ENCODE measurements around the gene SMYD3.

Gene SMYD3

GRCh38 chr1:246506674-246507481, at the start of gene SMYD3:
Gene SMYD3 (minus strand): TSS chr1:246507279.
- Mint-ChIP-seq H3K36me3 (no peaks in the 10 kb centered on the region), H3K9me3 (no peaks in the 10 kb centered on the region), H3K4me1 (peaks cover 34% of the 10 kb centered on the region), H3K4me3 (peak within 1 kb of the TSS; percentile 88), H3K27ac (peak within 1 kb of the TSS; percentile 80), H3K27me3 (no peaks in the 10 kb centered on the region)

GRCh38 chr1:246554201-246554600, 47.1 kb upstream of the SMYD3 start:
- H3K36me3 Mint-ChIP-seq: peaks cover 24% of the 10 kb centered on the region
- no peak overlapping the region for H3K27ac Mint-ChIP-seq
- peaks cover 10% of the 10 kb centered on the region for H3K4me1 Mint-ChIP-seq
- no peaks in the 10 kb centered on the region for H3K27me3 Mint-ChIP-seq
- no peak overlapping the region for H3K4me3 Mint-ChIP-seq
- H3K9me3 Mint-ChIP-seq: no peaks in the 10 kb centered on the region

GRCh38 chr1:246552110-246552509, 45.0 kb upstream of the SMYD3 start:
- no peak overlapping the region for H3K27ac Mint-ChIP-seq
- peaks cover 5% of the 10 kb centered on the region for H3K4me1 Mint-ChIP-seq

GRCh38 chr1:246550402-246550801, 43.3 kb upstream of the SMYD3 start:
- peaks cover 5% of the 10 kb centered on the region for H3K4me1 Mint-ChIP-seq
- no peak overlapping the region for H3K4me3 Mint-ChIP-seq
- peaks cover 23% of the 10 kb centered on the region for H3K36me3 Mint-ChIP-seq
- H3K9me3 Mint-ChIP-seq: no peaks in the 10 kb centered on the region
- no peaks in the 10 kb centered on the region for H3K27me3 Mint-ChIP-seq
- H3K27ac Mint-ChIP-seq: no peak overlapping the region

More at GRCh38 chr1:246552110-246552509, 45.0 kb upstream of the SMYD3 start:
- H3K4me3 Mint-ChIP-seq: no peak overlapping the region
- no peaks in the 10 kb centered on the region for H3K9me3 Mint-ChIP-seq
- H3K36me3 Mint-ChIP-seq: peaks cover 25% of the 10 kb centered on the region
- no peaks in the 10 kb centered on the region for H3K27me3 Mint-ChIP-seq

- no peak overlapping the region for H3K4me3 Mint-ChIP-seq
- H3K36me3 Mint-ChIP-seq: peaks cover 17% of the 10 kb centered on the region
- no peaks in the 10 kb centered on the region for H3K27me3 Mint-ChIP-seq
- no peaks in the 10 kb centered on the region for H3K9me3 Mint-ChIP-seq
- H3K27ac Mint-ChIP-seq: no peak overlapping the region
- H3K4me1 Mint-ChIP-seq: peaks cover 5% of the 10 kb centered on the region
Measured at GRCh38 chr1:246549665-246550064, 42.6 kb upstream of the SMYD3 start.

- Mint-ChIP-seq H3K4me3 (no peak overlapping the region), H3K4me1 (no peaks in the 10 kb centered on the region), H3K36me3 (peaks cover 17% of the 10 kb centered on the region), H3K9me3 (no peaks in the 10 kb centered on the region), H3K27ac (no peak overlapping the region), H3K27me3 (no peaks in the 10 kb centered on the region)
Measured at GRCh38 chr1:246544001-246544400, 36.9 kb upstream of the SMYD3 start.

- Mint-ChIP-seq H3K4me3 (no peak overlapping the region), H3K4me1 (no peaks in the 10 kb centered on the region), H3K9me3 (no peaks in the 10 kb centered on the region), H3K27me3 (no peaks in the 10 kb centered on the region), H3K27ac (no peak overlapping the region), H3K36me3 (peaks cover 17% of the 10 kb centered on the region)
Measured at GRCh38 chr1:246540738-246541491, 33.8 kb upstream of the SMYD3 start.

GRCh38 chr1:246537887-246538286, 30.8 kb upstream of the SMYD3 start:
- Mint-ChIP-seq H3K27me3 (no peaks in the 10 kb centered on the region), H3K4me1 (no peaks in the 10 kb centered on the region)

GRCh38 chr1:246537441-246537840, 30.4 kb upstream of the SMYD3 start:
- no peaks in the 10 kb centered on the region for H3K4me1 Mint-ChIP-seq
- no peaks in the 10 kb centered on the region for H3K27me3 Mint-ChIP-seq
- H3K9me3 Mint-ChIP-seq: no peaks in the 10 kb centered on the region
- peaks cover 11% of the 10 kb centered on the region for H3K36me3 Mint-ChIP-seq
- no peak overlapping the region for H3K4me3 Mint-ChIP-seq
- H3K27ac Mint-ChIP-seq: no peak overlapping the region

More at GRCh38 chr1:246537887-246538286, 30.8 kb upstream of the SMYD3 start:
- Mint-ChIP-seq H3K9me3 (no peaks in the 10 kb centered on the region), H3K4me3 (no peak overlapping the region), H3K36me3 (peaks cover 11% of the 10 kb centered on the region), H3K27ac (no peak overlapping the region)

- Mint-ChIP-seq H3K27ac (no peak overlapping the region), H3K4me1 (no peaks in the 10 kb centered on the region), H3K4me3 (no peak overlapping the region), H3K36me3 (peaks cover 6% of the 10 kb centered on the region), H3K9me3 (no peaks in the 10 kb centered on the region), H3K27me3 (no peaks in the 10 kb centered on the region)
Measured at GRCh38 chr1:246534114-246534513, 27.0 kb upstream of the SMYD3 start.

GRCh38 chr1:246533371-246533905, 26.4 kb upstream of the SMYD3 start:
- Mint-ChIP-seq H3K4me1 (no peaks in the 10 kb centered on the region), H3K36me3 (peaks cover 1% of the 10 kb centered on the region), H3K4me3 (no peak overlapping the region), H3K9me3 (no peaks in the 10 kb centered on the region), H3K27ac (no peak overlapping the region), H3K27me3 (no peaks in the 10 kb centered on the region)

GRCh38 chr1:246532519-246532918, 25.4 kb upstream of the SMYD3 start:
- Mint-ChIP-seq H3K36me3 (peaks cover 1% of the 10 kb centered on the region), H3K9me3 (no peaks in the 10 kb centered on the region), H3K4me3 (no peak overlapping the region), H3K27ac (no peak overlapping the region), H3K27me3 (no peaks in the 10 kb centered on the region), H3K4me1 (peaks cover 7% of the 10 kb centered on the region)

- Mint-ChIP-seq H3K27me3 (no peaks in the 10 kb centered on the region), H3K27ac (no peak overlapping the region), H3K9me3 (no peaks in the 10 kb centered on the region)
Measured at GRCh38 chr1:246530482-246530881, 23.4 kb upstream of the SMYD3 start.

GRCh38 chr1:246528933-246529731, 22.1 kb upstream of the SMYD3 start:
- Mint-ChIP-seq H3K27me3 (no peaks in the 10 kb centered on the region), H3K9me3 (no peaks in the 10 kb centered on the region), H3K4me3 (no peak overlapping the region), H3K4me1 (peaks cover 12% of the 10 kb centered on the region), H3K36me3 (peaks cover 1% of the 10 kb centered on the region), H3K27ac (no peak overlapping the region)

More at GRCh38 chr1:246530482-246530881, 23.4 kb upstream of the SMYD3 start:
- H3K36me3 Mint-ChIP-seq: peaks cover 1% of the 10 kb centered on the region
- H3K4me1 Mint-ChIP-seq: peaks cover 12% of the 10 kb centered on the region
- H3K4me3 Mint-ChIP-seq: no peak overlapping the region

GRCh38 chr1:246527402-246528088, 20.5 kb upstream of the SMYD3 start:
- Mint-ChIP-seq H3K27ac (peak overlapping the region; percentile 27), H3K9me3 (no peaks in the 10 kb centered on the region), H3K4me1 (peaks cover 12% of the 10 kb centered on the region), H3K36me3 (peaks cover 1% of the 10 kb centered on the region), H3K4me3 (no peak overlapping the region), H3K27me3 (no peaks in the 10 kb centered on the region)
